ENCODE data around the gene CABP1.

- TF ChIP-seq ESRRA (IDR thresholded peaks at IDR 0.05; ENCODE audit: low read length) (no peak), NR2F1 (conservative IDR thresholded peaks at IDR 0.05) (no peak), POLR2AphosphoS5 (IDR thresholded peaks at IDR 0.05; ENCODE audit: low read length) (no peak), POLR2A (IDR thresholded peaks at IDR 0.05; ENCODE audit: low read depth, low read length) (no peak), TARDBP (IDR thresholded peaks at IDR 0.05; ENCODE audit: borderline replicate concordance) (no peak), BRCA1 (IDR thresholded peaks at IDR 0.05; ENCODE audit: low read depth, low read length) (no peak)
These were observed 26.4 kb downstream of the CABP1 start for GRCh38 chr12:120666571-120667390.
